Fibroblast of skin of left quadriceps (primary cell): ENCODE measurements around the gene GALNT18.

ENCODE experiments used
- DNase-seq, 2 experiments: peaks; one replicate each; pipeline ENCODE4 v3.0.0-alpha.2; 2013; ENCODE audit warnings: low read depth in 2 of 2

The GALNT18 gene

DNA sequence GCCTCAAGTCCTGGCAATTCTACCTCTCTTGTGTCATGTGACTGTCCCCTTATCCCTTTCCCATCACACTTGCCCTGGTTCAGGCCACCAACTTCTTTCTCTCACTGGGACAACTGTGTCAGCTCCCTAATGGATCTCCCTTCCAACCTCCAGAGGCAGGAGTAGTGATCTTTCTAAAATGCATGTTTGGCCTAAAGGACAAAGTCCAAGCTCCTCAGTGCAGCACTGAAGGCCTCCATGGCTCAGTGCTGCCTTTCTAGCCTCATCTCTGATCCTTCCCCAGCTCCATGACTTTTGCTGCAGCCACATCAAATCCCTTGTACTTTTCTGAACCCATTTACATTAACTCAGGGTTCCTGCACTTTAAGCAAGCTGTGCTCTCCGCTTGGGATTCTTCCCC lies 349.6 kb downstream of the GALNT18 start:
- no peak for DNase-seq

DNA sequence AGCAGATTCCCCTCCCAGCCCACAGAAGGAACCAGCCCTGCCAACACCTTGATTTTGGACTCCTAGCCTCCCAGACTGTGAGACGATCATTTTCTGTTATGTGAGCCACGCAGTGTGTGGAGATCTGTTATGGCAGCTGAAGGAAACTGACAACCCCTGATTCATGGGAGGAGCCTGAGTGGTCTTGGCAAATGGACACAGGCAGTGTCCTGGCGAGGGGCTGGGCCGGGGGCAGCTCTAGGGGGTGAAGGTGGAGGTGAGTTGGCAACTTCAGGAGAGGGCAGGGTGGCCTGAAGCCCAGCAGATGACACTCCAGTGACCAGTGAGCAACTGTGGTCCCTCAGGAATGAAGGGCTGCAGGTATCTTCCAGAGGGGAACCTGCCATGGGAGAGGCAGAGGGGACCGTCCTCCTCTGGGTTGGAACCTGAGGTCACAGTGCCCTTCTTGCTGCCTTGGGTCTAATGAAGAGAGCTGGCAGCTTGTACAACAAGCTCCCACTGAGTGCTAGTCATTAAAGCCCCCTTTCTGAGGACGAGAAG lies 351.5 kb downstream of the GALNT18 start:
- no peak for DNase-seq

DNA sequence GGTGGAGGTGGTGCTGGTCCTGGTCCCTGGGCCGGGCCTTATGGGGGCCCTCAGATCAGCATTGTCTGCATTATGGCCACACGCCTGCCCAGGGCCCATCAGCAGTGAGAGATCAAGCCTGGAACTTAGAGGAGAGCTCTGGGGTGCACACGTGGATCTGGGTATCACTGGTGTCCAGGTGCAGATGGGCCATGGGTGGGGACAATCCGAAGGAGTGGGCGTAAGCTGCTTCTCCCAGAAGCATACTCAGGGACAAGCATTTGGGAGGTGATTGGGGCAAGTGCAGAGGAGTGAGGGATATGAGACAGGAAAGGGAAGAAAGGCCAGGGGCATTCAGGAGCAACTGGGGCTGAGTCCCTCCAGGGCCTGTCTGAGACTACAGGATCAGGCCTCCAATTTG lies 353.1 kb downstream of the GALNT18 start:
- DNase-seq, result no peak

DNA sequence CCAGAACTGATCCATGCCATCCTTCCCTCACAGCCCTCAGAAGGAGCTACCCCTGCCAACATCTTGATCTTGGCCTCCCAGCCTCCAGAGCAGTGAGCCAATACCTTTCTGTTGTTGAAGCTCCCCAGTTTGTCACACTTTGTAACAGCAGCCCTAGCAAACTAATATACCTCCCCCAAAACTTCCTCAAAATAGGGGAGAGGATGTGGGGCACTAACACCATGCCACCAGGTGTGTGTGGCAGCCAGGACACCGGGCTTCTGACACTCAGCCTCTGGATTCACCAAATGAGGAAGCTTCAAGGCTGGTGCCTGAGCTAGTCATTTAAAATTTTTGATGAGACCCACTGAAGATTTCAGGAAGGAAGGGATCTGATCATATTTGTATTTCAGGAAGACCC lies 353.7 kb downstream of the GALNT18 start:
- DNase-seq, result no peak

DNA sequence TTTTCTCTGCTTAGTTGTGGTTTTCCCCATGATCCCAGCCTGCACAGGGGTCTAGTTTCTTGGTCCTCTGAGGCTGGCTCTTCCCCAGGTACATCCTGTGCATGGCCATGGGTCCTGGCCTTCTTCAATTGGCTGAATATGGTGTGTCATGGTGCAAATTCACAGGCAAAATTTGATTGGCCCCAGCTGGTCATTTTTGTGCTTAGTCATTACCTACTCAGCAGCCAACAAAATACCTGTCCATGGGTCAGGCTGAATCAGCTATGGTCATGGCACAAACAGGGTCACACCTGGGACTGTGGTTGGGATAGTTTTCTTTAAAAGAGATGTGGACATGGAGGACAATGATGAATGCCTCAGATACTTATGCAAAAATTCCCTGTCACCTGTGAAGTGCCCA lies 354.5 kb downstream of the GALNT18 start:
- no peak for DNase-seq

DNA sequence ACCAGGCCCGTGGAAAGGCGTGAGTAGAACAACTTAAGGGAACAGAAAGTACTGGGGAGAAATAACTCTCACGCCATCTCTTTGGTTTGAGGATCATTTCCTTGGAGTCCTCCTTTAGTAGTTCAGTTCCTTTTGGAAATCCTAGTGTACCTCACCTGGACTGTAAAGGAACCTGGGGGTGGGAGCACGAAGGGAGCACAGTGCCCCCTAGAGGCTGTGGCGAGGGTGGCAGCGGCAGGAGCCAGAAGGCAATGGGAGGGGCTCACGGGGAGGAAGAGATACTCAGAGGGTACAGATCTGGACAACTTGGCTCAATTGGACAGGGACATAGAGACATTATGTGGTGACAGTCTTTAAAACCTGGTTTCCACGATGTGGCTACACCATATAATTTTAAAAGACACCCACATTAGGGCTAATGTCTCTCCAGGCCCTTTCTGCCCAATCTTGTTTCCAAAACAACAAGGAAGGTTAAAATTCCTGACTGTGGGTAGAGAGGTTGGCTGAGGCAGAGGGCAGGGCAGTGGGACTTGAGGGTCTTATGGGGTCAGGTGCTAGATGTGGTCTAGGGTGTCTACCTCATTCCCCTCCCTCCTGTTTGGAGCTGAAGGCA lies 355.7 kb downstream of the GALNT18 start:
- no peak for DNase-seq

DNA sequence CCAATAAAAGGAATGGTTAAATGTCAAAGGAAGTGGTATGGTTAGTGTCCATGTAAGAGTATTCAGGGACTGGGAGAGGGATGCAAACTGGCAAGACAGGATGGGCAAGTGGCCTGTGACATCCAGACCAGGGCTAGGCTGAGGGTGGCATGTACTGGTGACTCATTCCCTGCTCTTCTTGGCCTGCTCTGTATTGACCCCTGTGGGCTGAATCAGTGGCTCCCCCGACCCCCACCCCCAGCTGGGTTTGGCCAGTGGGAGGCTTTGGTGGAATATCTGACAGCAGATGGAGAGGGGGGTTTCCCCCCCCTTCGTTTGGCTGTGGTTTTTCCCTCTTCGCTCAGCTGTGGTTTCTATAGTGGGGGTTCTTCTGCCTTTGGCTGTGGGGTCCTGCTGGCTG lies 356.5 kb downstream of the GALNT18 start:
- DNase-seq, result no peak

DNA sequence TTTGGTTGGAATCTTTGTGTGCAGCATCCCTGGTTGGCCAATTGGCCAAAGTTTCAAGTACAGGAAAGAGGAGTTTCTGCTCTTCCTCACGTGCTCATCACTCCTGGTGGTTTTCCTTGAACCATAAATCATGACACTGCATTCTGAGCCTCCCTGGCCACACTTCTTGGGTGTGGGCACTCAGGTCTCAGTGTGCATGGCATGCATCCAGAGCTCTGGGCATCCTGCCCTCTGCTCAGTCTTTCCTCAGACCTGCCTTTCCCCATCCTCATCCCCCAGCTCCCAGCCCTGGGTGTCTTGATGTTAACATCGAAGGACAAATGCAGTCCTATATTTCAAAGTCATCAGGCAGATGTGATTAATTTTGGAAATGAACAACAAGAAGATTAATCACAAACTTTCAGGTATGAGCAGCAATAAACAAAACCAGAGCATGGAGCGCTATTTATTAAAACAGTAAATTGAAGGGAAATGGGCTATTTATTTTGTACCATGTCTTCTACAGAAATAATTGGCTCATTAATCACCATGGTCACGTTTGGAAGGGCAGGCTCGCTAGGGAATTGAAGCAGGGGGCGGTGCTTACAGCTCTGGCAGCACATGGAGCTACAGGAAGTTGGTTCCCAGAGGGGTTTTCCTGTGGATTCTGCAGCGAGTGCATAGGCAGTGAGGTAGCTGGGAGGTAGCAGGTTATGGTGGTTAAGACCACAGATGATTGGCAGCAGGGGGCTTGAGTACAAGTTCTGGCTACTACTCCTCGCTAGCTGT lies 358.4 kb downstream of the GALNT18 start:
- no peak for DNase-seq

DNA sequence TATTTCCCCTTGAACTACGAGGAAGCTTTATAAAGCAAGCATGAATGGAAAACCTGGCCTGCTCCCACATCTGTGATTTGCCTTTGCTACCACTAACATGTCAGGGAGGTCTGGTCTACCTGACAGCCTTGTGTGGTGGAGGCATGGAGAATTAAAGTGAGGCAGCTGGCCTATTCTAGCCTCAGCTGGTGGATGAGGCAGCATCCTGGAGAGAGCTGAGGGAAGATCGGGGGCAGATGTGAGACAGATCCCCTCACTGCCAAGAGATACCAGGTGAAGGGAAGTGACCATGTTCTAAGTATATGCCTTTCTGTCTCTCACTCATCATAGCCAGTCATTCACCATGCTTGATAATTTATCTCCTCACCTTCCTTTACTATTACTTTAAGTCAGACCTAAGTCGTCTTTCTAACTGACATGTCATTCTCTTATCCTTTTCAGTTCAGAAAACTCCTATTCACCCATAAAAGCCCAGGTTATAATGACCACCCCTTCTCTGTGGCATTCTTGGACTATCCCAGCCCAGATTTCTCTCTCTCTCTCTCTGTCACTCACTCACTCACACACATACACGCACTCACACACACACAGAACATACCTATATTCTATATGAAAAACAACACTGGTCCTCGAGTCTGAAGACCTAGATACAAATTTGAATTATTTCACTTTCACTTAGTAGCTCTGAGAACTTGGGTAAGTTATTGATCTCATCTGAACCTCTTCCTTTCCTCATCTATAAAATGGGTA lies 359.5 kb downstream of the GALNT18 start:
- DNase-seq, result no peak

DNA sequence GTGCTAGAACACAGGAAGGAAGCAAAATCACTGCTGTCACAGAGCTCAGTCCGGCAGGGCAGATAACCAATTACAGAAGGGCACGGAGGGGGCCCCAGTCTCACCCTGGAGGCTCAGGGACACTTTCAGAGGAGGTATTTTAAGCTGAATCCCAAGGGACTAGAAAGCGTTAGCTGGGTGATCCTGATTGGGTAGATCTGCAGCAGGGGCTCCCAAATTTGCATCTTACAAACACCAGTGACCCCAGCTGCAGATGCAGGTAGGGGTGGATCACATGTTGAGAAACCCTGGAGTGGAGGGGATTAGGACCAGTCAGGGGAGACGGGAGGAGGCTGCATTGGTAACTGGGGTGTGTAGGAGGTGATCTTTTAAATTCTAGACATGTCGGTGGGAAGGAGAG lies 360.2 kb downstream of the GALNT18 start:
- no peak for DNase-seq

DNA sequence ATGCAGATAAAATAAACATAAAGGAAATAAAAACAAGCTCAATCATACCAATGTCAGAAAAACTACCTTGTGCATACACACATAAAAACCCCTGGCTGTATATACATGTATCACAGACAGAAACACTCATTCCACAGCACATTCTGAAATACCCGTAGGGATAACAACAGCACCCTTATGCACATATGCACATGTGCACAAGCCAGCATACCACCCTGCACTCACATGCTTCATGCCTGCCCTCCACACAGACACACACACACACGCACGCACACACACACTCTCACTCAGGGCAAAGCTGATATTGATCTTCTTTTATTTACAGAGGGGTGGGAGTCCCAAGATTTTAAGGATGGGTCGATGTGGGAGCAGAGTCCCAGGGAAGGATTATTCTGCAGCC lies 360.9 kb downstream of the GALNT18 start:
- DNase-seq, result no peak

DNA sequence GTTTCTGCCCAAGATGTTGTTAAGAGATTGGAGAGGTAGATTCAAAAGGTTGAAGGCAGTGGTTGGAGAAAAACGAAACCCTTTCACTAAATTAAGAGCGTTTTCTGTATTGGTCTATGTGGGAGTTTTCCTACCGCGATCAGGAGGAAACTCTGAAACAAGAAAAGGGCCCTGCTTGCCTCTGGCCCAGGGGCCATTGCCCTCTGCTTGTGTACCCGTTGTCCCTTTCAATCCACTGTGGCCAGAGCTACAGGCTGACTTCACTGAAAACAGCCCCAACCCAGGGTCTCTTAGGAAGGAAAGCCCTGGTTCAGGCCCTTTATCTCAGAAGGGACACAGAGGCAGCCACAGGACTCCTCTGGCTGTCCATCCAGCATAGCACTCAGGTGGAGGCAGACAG lies 367.8 kb downstream of the GALNT18 start:
- no peak for DNase-seq

DNA sequence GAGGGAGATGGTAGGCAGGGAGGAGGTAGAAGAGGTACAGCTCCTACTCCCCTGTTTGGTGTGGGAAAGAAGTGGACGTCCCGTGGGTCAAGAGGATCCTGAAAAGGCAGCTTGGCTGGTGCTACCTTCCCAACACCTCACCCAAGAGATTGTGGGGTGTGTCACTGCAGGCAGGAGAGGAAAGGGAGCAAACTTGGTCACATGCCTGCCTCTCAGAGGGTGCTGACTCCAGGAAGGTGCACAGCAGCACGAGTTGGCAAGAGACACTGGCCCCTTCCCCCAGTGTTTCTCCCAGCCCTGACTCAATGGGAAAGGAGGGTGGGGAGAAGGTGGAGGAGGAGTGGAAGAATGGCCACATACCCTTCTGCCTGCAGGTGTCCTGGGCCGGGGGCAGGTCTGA lies 368.3 kb downstream of the GALNT18 start:
- DNase-seq, result no peak

DNA sequence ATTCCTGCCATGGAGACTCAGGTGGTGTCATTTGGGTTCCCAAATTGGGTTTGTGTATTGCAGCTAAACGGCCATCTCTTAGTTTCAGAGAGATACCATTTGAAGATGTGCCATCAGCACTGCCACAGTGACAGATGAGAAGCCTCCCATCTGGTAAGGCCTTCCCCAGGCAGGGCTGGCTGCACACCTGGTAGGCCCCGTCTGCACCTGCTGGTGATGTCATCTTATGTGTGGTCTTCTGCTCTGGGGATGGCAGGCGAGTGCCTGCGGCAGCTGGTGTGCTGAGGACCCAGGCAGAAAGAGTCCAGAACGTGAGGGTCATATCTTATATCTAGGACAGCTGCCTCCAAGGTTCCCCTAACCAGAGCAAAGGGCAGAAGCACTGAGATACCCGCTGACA lies 369.4 kb downstream of the GALNT18 start:
- DNase-seq, result no peak

DNA sequence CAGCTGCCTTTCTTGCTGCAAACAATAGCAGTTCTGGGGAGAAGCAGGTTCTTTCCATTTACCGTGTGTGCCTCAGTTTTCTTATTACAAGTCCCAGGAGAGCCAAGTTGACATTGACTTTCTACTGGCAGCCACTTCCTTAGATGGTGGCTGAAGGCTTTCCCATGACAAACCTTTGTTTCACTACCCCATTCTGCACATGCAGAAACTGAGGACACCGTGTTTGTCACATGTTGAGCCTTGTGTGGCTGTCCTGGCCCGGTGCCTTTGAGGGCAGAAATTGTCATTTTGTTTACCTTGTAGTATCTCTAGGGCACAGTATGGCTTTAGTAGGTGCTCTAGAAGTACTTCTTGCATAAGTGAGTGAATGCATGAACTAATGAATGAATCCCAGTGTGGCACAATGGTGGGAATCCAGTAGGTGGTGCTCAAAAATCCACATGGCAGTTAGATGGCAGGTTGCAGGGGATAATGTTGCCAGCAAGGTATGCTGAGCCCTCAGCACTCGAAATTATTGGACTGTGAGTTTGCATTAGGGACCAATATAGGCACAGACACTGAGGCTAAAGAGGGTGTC lies 370.3 kb downstream of the GALNT18 start:
- no peak for DNase-seq

DNA sequence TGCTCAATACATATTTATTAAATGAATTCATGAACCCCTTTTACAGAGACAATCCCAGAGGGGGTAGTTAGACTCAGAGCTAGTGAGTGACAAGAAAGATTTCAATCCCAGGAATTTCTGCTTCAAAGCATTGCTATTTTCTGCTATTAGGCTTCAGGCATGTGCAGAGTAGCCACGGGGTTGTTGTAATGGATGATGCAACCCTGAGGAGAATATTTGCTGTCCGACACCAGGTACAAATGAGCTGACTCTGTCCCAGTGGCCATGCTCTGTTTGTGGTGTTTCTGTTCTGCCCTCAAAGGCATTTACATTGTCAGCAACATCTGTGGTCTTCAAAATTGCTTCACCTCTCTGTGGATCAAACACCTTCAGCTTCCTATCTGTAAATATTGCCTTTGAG lies 371.3 kb downstream of the GALNT18 start:
- DNase-seq, result no peak

DNA sequence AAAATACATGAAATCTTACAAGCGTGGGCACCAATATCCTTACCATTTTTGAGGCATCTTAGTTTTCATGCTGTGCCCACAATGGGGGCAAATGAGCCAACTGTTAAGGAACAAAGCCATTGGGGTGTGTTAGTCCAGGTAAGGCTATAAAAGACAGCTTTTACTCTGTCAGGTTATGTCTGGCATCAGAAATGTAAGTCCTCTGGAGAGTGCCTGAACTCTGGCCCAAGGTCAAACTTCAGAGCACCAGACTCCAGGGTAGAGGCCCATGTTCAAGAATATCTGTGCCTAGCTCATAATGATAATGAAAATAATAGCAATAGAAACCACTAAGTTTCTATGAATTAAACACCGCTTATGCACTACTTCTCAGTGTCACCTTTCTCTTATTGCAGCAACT lies 374.2 kb downstream of the GALNT18 start:
- DNase-seq, result no peak

DNA sequence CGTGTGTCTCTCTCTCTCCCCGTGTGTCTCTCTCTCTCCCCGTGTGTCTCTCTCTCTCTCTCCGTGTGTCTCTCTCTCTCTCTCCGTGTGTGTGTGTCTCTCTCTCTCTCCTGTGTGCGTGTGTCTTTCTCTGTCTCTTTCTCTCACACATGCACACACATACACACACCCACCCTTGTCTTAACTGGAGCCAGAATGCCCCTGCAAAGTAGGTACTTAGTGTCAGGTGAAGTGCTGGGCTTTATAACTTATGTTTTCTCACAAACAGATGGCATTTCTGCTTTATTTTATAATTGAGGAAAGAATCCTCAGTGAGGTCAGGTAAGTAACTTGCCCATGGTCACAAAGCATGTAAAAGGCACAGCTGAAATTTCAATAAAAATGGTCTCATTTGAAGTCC lies 374.7 kb downstream of the GALNT18 start:
- DNase-seq, result no peak

DNA sequence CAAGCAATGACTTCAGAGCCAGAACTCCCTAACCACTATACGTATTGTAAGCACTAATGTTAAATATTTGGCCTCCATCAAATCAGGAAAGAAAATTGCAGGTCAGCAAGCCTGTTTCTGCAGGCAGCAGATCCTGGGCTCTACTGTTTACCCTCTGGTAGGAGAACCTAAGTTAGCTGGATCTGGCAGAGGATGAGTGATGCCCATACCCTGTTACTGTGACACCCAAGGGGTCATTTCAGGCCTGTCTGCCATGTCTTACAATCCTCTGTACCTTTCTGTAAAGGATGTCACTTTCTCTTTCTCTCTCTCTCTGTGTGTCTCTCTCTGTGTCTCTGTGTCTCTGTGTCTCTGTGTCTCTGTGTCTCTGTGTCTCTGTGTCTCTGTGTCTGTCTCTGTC lies 375.6 kb downstream of the GALNT18 start:
- no peak for DNase-seq

DNA sequence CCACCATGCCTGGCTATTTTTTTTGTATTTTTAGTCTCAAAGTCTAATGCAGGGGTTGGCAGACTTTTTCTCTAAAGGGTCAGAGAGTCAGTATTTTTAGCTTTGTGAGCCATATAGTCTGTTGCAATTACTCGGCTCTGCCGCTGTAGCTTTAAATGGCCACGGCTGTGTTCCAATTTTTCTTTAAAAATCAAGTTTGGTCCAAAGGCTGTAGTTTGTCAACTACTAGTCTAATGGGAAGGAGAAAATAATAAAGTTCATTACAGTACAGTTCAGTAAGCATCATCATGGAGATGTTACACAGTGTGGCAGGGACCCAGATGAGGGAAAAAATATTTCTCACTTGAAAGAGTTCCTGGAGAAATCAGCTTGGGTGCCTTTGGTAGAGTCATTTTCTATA lies 376.4 kb downstream of the GALNT18 start:
- DNase-seq, result no peak

DNA sequence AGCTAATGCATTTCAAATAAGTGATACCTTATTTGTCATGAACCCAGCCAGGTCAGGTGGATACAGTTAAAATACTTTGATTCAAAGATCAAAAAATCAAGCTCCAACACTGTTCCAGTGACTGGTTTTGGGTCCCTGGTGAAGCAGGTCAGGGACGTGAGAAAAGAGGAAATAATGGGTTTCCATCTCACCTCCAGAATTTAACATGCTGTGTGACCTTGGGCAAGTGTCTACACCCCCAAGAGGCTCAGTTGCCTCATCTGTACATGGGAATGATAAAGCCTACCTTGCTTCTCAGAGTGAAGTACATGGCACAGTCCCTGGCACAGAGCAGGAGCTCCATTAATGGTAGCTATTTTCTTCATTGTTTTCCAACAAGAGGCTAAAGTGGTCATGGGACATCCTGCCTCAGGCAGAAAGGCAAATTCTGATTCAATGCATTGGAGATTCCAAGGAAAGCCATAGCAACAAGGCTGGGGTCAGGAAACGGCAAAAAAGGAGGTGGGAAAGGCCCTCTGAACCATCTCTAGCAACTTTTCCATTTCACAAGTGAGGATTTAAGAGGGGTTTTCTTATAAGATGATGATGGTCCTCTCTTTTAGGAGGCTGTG lies 377.2 kb downstream of the GALNT18 start:
- no peak for DNase-seq
